ENCODE results near the gene ZNF536. TPM values are rescaled to one million over a fixed set of nuclear protein-coding genes. Genes with fewer than 3 reads are reported as not detected.

Gene ZNF536
- total RNA-seq, 1 experiment from 2014 or later = not detected

GRCh38 chr19:30428844-30429243 is 56.7 kb downstream of the ZNF536 start:
- Histone ChIP-seq H3K4me2 (ENCODE audit: insufficient read depth, insufficient read length, low read length) (no peak overlapping the region), H2AK5ac (ENCODE audit: insufficient read length, low read length) (no peak overlapping the region), H4K91ac (ENCODE audit: insufficient read length, low read depth, low read length) (no peak overlapping the region), H2AFZ (ENCODE audit: low read length) (no peak overlapping the region), H3K27ac (ENCODE audit: insufficient read length, low read depth, low read length) (no peak overlapping the region), H4K20me1 (ENCODE audit: control insufficient read depth, insufficient read depth, insufficient read length) (no peaks in the 10 kb centered on the region), H3T11ph (ENCODE audit: low read length) (no peak overlapping the region), H3K9ac (ENCODE audit: extremely low read depth, insufficient read length, low read length) (no peak overlapping the region), H4K5ac (ENCODE audit: insufficient read length, low read depth, low read length) (no peak overlapping the region), H2BK120ac (ENCODE audit: low read depth, low read length, poor library complexity, severe bottlenecking) (no peak overlapping the region), H2BK15ac (ENCODE audit: low read depth, low read length) (no peak overlapping the region), H3K14ac (ENCODE audit: insufficient read depth, low read length) (no peak overlapping the region), H2BK20ac (ENCODE audit: low read depth, low read length, poor library complexity, severe bottlenecking) (no peak overlapping the region), H3K79me1 (ENCODE audit: insufficient read depth, low read depth, low read length, poor library complexity, severe bottlenecking) (no peaks in the 10 kb centered on the region), H3K9me3 (ENCODE audit: control insufficient read depth, low read depth, low read length) (no peaks in the 10 kb centered on the region), H2BK5ac (ENCODE audit: insufficient read length, low read length) (no peak overlapping the region), H3K4ac (ENCODE audit: low read depth, low read length) (no peak overlapping the region), H3K4me1 (ENCODE audit: insufficient read depth, low read length) (no peaks in the 10 kb centered on the region), H3K56ac (ENCODE audit: insufficient read length, low read depth, low read length) (no peak overlapping the region), H3K79me2 (ENCODE audit: insufficient read depth, low read length) (no peaks in the 10 kb centered on the region), H3K18ac (ENCODE audit: insufficient read length, low read depth, low read length) (no peak overlapping the region), H3K23me2 (ENCODE audit: insufficient read length, low read depth, low read length, poor library complexity, severe bottlenecking) (no peaks in the 10 kb centered on the region), H3K23ac (ENCODE audit: insufficient read length, low read depth, low read length) (no peak overlapping the region), H4K8ac (replicated peaks; ENCODE audit: insufficient read length, low read depth, low read length) (no peak overlapping the region), H3K27me3 (ENCODE audit: insufficient read depth, low read length) (no peaks in the 10 kb centered on the region), H2BK12ac (ENCODE audit: insufficient read length, low read depth, low read length) (no peak overlapping the region)
- Mint-ChIP-seq H3K36me3 (ENCODE audit: insufficient read depth in 1 of 3, low read depth in 3 of 3) (no peaks in the 10 kb centered on the region), H3K4me1 (no peaks in the 10 kb centered on the region), H3K27me3 (ENCODE audit: low read depth) (no peaks in the 10 kb centered on the region; the same call in none of the 2 replicates), H3K4me3 (no peak overlapping the region), H3K9me3 (no peaks in the 10 kb centered on the region), H3K27ac (no peak overlapping the region)
- WGBS (ENCODE audit: extremely low coverage, insufficient read length, low lambda C conversion rate) = no CpG with 5 or more reads among the region's 3 CpGs
- DNase-seq = no peak
- TF ChIP-seq CTCF (conservative IDR thresholded peaks at IDR 0.05) = no peak

Measured in H9 (cell line).